Effector memory CD4-positive, alpha-beta T cell (primary cell): Measurements from ENCODE around the gene FKBP11.

Source experiments
- DNase-seq, 3 donors: peaks; one replicate each; pipeline ENCODE4 v3.0.0-alpha.2; 2020
- H3K27ac ChIP-seq: 2 replicates; pipeline ENCODE4 v1.7.0; 2013; ENCODE audit warnings: mild to moderate bottlenecking, low read length, moderate library complexity; ENCODE audit not compliant: insufficient read depth, poor library complexity, severe bottlenecking
- H3K27me3 ChIP-seq: replicated peaks from 2 replicates; pipeline ENCODE4 v1.7.0; 2013; ENCODE audit warnings: mild to moderate bottlenecking, low read length; ENCODE audit not compliant: insufficient read depth, control insufficient read depth, poor library complexity, severe bottlenecking
- H3K36me3 ChIP-seq: 2 replicates; pipeline ENCODE4 v1.7.0; 2013; ENCODE audit warnings: mild to moderate bottlenecking, low read length, moderate library complexity; ENCODE audit not compliant: control insufficient read depth, insufficient read depth
- H3K4me1 ChIP-seq: 2 replicates; pipeline ENCODE4 v1.7.0; 2013; ENCODE audit warnings: low read length, mild to moderate bottlenecking; ENCODE audit not compliant: control insufficient read depth, insufficient read depth, poor library complexity, severe bottlenecking
- H3K4me3 ChIP-seq: 2 replicates; pipeline ENCODE4 v1.7.0; 2013; ENCODE audit warnings: low read length, low read depth, mild to moderate bottlenecking; ENCODE audit not compliant: insufficient read depth, poor library complexity, severe bottlenecking
- H3K9me3 ChIP-seq: 2 replicates; pipeline ENCODE4 v1.7.0; 2013; ENCODE audit warnings: mild to moderate bottlenecking, low read length, moderate library complexity; ENCODE audit not compliant: control insufficient read depth
- total RNA-seq, 3 donors: gene quantifications; one replicate each; lab custom pipeline; 2026; lab: John Stamatoyannopoulos, UW

Gene FKBP11
- total RNA-seq: 53.4 to 60.3 (median 56.8) reads per million in 3 donors

DNA sequence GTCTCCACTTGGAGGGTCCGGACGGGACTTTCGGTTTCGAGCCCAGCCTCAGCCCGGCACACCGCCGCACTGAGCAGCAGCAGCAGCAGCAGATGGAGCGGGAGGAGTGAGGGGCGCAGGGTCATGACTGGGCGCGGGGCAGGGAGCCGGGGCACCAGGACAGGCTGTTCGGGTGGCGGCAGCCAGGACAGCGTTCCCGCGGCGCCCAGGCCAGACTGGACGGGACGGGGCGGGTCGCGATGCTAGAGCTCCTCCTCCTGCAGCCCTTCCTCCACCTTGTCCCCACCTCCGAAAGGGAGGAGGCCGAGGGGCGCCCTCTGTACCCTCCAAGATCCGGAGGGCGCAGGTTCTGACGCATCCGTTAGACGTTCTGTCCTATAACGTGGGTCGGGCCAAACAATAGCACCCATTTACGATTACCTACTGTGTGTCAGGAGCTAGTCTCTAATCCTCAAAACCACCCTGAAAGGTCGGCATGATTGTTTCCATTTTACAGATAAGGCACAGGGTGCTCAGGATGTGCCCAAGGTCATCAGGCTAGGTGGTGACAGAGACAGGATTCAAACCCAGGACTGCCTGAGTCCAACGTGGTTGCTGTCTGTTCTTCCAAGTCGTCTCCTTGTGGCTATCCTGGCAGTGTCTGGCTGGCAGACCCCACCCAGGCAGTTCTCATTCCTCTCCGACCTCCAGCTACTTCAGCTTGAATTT lies at the start of gene FKBP11:
FKBP11 (minus strand) TSS at position 189 of the 708 bp plus-strand sequence; CDS start at position 125, 64 bp downstream.
- peak; percentile 68 to 72 (median 69) for DNase-seq
- H3K36me3 ChIP-seq: peaks cover 13% of the 10 kb centered on the region
- H3K4me3 ChIP-seq: peak within 1 kb of the TSS; percentile 100
- no peaks in the 10 kb centered on the region for H3K9me3 ChIP-seq
- peak within 1 kb of the TSS; percentile 95 for H3K27ac ChIP-seq
- no peaks in the 10 kb centered on the region for H3K27me3 ChIP-seq
- H3K4me1 ChIP-seq: peaks cover 24% of the 10 kb centered on the region

DNA sequence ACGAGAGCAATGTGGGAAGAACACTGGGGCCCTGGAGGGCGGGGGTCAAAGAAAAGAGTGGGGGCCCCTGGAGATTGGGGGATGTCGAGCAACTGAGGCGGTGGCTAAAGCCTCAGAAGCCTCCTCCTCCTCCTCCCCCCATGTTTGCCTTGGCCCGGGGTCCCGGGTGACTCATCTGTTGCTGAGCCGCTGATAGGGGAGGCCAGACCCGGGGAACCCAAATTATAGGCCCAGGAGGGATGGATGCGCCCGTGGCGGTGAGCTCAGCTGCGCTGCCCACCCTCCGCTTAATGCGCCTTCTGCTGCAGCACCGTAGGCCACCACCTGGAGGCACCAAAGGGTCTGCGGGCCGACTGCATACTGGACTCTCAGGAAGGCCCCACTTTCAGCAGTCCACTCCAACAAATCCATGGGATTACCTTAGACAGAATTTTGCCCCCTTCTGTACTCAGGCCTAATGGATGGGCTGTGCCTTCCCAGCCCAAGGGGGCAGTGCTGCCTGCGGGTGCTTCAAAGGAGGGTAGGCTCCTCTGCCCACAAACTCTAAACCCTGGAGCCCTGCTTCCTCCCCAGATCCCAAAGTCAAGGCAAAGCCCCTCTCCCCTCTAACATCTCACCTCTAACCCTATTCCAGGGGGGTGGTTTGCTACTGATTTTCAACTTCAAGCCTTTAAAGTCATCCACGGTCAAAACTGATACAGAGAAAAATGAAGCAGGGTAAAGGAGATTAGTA lies 48.8 kb upstream of the FKBP11 start:
- peak in 1 of 3 donors; percentile 24 for DNase-seq
- no peak overlapping the region for H3K27ac ChIP-seq
- H3K4me1 ChIP-seq: peaks cover 49% of the 10 kb centered on the region

DNA sequence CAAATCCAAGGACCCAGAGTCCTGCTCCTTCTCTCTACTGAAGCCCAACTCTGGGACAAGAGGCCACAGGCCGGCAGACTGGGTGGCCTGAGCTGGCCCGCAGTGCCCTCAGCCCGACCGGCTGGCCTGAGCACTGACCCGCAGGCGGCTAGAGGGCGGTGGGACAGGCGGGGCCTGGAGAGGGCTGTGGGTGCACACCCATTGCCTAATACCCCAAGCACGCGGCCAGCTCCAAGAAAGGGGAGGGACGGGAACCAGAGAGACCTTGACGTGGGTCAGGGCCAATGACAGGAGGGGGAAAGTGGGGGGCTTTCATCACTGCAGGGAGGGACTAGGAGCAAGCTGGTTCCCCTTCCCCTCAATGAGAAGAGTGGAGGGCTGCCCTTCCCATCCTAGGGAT lies 48.2 kb upstream of the FKBP11 start:
- H3K27ac ChIP-seq: no peak overlapping the region
- peaks cover 37% of the 10 kb centered on the region for H3K27me3 ChIP-seq
- H3K4me3 ChIP-seq: no peak overlapping the region
- no peaks in the 10 kb centered on the region for H3K9me3 ChIP-seq
- no peak for DNase-seq
- H3K4me1 ChIP-seq: peaks cover 45% of the 10 kb centered on the region
- H3K36me3 ChIP-seq: no peaks in the 10 kb centered on the region

More for the DNA sequence above, 48.8 kb upstream of the FKBP11 start:
- no peaks in the 10 kb centered on the region for H3K9me3 ChIP-seq
- peaks cover 39% of the 10 kb centered on the region for H3K27me3 ChIP-seq
- no peaks in the 10 kb centered on the region for H3K36me3 ChIP-seq
- no peak overlapping the region for H3K4me3 ChIP-seq

DNA sequence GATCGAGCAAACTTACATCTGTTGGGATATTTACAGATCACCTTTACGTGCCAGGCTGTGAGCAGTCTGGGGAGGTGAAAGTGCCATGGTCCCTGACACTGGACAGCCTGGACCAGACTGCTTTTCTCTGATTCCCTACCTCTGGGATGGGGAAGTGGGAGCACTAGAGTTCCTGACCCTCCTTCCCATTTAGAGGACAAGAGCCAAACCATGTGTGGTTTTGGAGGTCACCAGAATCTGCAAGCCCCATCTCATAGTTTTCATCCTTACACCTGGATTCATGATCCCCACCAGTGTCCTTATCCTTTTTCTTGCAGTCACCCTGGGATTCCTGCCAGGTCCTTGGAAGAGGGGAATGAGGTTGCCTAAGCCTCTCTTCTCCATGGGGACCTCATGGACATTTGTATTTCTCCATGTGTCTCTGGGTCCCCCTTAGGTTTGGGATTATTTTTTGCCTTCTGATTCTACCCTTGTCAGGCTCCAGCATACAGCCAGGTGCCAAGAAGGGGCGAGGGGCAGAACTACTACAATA lies 47.7 kb upstream of the FKBP11 start:
- Histone ChIP-seq H3K4me3 (no peak overlapping the region), H3K4me1 (peaks cover 40% of the 10 kb centered on the region), H3K36me3 (no peaks in the 10 kb centered on the region), H3K9me3 (no peaks in the 10 kb centered on the region), H3K27me3 (peaks cover 36% of the 10 kb centered on the region), H3K27ac (no peak overlapping the region)
- no peak for DNase-seq

DNA sequence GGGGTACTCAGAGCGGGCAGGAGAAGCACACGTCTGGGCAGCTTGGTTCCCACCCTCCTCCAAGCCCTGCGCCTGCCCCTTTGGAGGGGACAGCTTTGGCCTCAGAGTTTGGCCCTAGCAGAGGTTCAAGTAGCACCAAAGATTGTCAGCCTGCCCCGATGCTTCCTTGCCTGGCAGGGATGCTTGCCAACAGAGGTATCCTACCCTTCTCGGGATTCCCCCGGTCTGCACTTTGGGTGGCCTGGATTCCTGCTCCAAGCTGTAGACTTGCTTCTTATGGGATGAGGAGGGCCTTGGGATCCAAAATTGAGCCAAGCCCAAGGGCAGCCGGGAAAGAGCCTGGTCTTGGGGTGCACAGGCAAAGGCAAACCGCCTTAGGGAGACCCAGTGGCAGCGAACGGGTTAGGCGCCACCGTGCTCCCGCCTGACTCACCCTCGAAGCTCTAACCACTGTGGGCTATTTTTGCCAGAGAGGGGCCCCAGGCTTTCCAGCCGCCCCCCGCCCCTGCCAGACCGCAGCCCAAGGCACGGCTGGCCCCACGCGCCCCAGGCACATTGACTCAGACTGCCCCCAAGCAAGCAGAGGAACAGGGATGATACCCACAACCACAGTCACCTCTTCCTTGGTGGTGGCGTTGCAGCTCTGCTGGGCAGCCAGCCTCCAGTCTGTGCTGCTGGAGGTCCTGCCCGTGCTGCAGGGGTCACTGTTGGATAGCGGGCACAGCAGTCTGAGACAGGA lies 47.1 kb upstream of the FKBP11 start:
- H3K4me1 ChIP-seq: peaks cover 36% of the 10 kb centered on the region
- no peak overlapping the region for H3K4me3 ChIP-seq
- no peak for DNase-seq
- no peaks in the 10 kb centered on the region for H3K9me3 ChIP-seq
- peaks cover 36% of the 10 kb centered on the region for H3K27me3 ChIP-seq
- H3K36me3 ChIP-seq: no peaks in the 10 kb centered on the region
- H3K27ac ChIP-seq: no peak overlapping the region

DNA sequence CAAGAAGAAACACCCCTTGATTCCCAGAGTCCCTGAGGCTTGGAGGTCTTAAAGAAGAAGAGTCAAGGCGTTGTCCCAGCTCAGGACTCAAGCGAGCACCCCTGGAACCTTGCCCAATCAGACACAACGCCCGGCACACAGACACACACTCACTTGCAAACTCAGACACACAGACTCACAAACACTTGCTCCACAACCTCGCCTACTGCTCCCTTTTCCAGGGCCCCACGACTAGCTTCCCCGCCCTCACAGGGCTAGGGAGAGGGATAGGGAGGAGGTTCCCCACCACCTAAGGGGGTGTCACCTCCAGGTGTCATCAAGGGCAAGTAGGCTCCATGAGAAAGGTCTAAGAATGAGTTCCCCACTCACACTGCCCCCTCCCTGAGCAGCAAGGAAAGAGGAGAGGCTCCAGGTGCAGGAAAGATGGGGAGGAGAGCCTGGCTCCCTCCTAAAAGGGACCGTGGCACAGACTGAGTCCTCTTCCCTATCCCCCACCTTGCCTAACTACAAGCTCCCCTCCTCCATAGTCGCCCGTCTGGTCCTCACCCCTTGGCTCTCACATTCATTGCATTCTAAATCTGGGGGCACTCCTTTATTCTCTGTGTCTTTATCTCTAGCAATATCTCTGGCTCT lies 45.5 kb upstream of the FKBP11 start:
- Histone ChIP-seq H3K4me3 (peak overlapping the region; percentile 8), H3K27me3 (peaks cover 36% of the 10 kb centered on the region), H3K27ac (no peak overlapping the region), H3K9me3 (no peaks in the 10 kb centered on the region), H3K36me3 (no peaks in the 10 kb centered on the region), H3K4me1 (peaks cover 36% of the 10 kb centered on the region)
- no peak for DNase-seq

DNA sequence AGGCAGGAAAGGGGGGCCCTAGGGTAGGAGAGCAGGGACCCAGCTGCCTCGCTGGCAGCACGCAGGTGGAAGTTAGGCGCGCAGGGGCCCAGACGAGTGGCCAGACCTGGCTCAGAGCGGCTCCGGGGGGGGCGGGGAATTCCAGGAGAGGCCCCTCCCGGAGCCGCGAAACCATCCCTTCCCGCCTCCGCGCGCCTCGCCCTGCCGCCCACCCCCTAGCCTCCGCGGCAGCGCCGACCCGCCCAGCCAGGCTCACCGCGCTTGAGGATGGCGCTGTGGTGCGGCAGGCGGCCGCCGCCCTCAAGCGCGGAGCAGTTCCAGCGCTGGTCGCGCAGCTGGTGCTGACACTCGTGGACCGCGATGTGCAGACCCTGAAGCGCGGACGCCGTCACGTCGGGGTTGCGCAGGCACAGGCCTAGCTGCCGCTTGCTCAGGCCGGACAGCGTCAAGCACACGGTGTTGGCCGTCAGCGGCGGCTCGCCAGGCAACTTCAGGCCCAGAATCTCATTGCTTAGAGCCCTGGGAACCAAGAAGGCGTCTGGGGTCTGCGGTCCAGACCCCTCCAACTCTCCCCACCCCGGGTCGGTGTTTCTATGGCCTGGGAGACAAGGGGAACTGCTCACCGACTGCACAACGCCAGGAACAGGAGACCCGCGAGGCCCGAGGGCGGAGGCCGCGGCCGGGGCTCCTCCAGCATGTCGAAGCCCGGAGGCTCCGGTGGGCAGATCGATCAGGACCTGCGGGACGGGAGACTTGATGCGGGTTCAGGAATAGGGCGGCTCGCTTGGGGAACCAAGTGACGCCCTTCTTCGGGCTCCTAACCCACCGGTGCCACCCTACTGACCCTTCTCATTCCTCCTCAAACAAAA lies 44.8 kb upstream of the FKBP11 start:
- peaks cover 36% of the 10 kb centered on the region for H3K4me1 ChIP-seq
- peak overlapping the region; percentile 39 for H3K4me3 ChIP-seq
- peak; percentile 24 to 35 (median 30) for DNase-seq
- H3K9me3 ChIP-seq: no peaks in the 10 kb centered on the region
- peaks cover 36% of the 10 kb centered on the region for H3K27me3 ChIP-seq
- no peaks in the 10 kb centered on the region for H3K36me3 ChIP-seq
- H3K27ac ChIP-seq: no peak overlapping the region

DNA sequence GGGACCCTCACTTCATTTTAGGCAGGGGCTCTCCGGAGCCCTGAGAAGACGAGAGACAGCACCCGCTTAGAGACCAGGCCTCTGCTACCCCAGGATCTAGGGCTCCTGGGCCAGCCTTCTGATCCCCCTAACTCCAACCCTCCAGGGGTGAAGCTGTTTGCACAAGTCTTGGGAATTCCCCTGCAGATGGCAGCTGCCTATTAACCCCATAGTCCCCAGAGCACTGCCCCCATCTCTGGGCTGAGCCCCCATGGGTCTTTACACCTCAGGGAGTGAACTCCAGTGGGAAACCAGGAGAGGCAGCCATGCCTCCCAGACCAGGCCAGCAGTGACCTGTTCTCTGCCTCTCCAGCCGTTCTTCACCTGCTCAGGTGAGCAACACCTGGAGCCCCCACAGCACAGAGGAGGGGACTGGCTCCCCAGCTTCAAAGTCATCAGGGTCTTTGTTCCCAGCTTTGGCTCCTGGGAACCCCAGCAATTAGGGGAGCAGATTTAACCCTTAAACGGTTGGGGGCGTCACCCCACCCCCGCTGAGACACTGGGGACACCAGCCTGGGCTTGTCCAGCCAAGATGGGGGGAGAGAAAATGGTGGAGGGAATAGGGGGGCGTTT lies 44.0 kb upstream of the FKBP11 start:
- H3K27me3 ChIP-seq: peaks cover 34% of the 10 kb centered on the region
- H3K27ac ChIP-seq: no peak overlapping the region
- H3K4me3 ChIP-seq: peak overlapping the region; percentile 39
- no peaks in the 10 kb centered on the region for H3K36me3 ChIP-seq
- peaks cover 36% of the 10 kb centered on the region for H3K4me1 ChIP-seq
- no peak for DNase-seq
- no peaks in the 10 kb centered on the region for H3K9me3 ChIP-seq
